ENCODE results near the gene KCNG2.
"Not testable (repeated sequence)": the region's sequence is repeated elsewhere in the genome, so short reads cannot be mapped to it uniquely, and the experiment has no call there.

KCNG2 gene

DNA sequence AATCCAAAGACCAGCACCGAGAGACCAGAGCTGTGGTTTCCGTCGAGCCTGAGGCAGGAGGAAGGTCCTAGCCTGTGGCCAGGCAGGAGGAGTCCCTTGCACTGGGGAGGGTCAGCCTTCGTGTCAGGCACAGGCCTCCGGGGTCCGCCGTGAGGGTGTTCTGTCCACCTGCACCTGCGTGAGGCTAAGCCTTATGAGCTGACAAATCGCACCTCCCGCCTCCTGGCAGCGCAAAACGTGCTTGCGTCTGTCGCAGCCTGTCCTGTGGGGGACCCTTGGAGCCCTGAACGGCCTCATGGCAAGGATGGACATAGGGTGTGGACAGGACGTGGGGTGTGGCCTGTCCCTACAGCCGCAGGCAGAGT, 73.3 kb downstream of the KCNG2 start:
- DNase-seq (ENCODE audit: low spot score): no peak

DNA sequence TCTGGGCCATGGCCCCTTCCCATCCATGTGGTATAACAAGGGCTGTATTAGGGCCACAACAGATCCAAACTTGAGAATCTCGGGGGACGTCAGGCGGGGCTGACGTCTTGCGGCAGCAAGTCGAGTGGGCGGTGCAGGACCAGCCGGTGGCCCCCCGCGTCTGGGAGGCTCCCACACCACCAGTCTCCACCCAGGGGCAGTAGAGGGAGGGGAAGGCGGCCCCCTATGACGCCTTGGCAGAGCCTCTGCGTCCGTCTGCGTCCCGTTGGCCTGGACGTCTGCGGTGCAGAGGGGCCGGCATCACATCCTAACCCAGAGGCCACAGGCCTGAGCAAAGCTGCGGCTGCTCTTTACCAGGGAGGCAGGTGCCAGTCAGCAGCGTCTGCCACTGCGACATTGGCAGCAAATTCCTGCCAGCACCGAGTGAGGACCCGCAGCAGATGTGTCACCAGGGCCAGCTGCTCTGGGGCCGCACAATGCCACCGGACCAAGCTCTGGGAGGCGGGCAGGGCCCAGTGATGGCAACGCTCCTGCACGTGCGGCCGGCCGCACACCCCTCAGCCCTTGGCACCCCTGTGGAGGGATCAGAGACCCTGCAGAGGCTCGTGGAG, 73.8 kb downstream of the KCNG2 start:
- DNase-seq (ENCODE audit: low spot score): no peak

DNA sequence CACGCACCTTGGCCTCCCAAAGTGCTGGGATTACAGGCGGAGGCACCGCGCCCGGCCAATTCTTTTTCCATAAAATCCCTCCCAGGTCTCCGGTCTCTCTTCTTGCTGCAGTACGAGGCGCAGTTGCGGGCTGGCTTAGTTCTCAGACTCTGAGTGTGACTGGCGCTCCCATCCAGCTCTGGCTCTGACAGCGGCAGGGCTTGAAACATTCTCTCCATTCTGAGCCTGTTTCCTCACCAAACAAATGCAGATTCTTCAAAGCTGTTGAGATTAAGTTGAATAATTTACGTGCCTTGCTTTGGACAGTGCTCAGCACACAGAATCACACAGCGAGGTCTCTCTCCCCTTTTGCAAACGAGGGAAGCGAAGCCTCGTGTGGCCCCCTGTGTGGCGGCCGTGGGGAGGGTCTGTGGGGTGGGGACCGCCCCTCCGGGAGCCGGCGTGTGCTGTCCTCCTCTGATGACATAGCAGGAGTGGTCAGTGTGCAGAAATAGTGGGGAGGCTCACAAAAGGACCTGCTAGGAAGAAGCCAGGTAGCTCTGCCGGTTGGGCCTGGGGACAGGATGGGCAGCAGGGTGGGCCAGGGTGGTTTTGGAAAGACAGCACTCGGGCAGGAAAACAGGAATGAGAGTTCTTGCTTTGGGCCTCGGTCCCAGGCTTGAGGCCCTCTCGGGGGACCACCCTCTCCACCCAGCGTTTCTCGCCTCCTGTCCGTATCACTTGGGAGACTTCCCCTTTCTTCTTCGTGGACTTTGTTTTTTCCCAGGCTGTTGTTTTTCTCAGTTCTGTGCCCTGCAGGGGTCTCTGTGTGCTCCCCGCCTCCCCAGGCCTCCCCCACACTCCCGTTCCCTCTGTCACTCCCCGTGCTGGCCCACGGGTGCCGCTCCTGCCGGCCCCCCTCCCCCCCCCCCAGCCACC, 75.0 kb downstream of the KCNG2 start:
- no peak for DNase-seq (ENCODE audit: low spot score)

DNA sequence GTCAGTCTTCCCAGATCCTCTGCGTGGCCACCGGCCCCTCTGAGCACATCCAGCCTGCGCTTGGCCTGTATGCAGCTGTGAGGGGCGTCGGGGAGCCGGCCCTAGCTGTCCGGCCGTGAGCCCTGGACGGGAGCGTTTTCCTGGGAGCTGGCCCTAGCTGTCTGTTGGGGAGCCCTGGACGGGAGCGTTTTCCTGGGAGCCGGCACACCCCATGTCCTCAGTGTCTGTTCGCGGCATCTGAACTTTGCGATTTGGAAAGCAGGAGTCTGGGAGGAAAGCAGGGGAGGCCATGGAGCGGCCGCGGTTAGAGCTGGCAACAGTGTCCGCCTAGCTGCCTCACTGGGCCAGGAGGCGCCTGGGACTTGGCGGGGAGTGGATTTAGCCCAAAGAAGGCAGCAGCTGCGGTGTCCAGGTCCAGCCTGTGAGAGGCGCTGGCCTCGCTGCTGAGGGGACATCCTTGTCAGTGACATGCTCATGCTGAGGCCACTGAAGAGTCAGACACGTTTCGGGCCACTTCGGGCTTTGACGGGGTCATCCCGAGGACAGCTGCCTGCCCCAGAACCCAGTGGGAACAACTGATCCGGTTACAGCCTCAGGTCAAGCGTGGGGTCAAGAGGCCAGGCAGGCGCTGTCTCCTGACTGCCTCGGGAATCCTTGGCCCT, 75.8 kb downstream of the KCNG2 start:
- DNase-seq (ENCODE audit: low spot score): peak; percentile 18

DNA sequence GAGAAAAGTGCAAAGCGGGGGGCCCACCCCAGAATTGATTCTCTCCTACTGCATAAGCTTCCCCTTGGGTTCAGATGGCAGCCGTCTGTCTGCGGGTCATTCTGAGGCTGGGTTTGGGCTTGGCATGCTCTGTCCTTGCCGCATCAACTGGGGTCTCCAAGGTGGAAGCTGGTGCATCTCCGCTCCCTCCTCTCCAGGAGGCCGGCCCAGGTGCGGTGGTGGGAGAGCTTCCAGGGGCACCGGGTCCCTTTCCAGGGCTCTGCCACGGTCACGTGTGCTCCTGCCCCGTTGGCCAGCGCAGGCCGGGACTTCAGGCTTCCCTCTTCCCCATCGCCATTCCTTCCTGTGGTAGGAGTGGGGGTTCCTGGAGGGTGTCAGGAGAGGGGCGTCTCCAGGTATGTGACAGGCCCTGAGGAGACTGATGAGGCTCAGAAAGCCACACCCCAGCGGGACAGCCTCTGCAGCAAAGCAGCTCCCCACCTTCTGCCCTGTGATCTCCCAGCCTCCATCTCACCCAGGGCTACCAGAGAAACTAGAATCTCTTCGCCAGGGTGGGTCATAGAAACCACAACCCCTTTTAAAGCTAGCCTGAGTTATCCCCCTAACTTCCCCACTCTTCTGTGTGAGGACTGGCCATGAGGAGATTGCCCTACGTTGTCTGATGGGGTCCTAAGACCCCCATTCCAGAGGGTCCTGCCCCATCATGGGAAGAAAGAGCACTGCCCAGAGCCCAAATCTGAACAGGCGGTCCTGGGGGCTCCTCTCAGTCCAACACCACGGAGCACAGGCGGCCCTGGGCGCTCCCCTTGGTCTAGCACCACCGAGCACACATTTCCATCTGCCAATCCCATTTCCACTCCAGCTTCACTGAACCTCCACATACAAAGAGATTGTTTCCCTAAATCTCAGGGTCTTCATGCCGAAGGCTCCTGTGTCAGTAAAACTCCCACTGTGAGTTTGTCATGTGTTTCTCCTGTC, 77.1 kb downstream of the KCNG2 start:
- no peak for DNase-seq (ENCODE audit: low spot score)

DNA sequence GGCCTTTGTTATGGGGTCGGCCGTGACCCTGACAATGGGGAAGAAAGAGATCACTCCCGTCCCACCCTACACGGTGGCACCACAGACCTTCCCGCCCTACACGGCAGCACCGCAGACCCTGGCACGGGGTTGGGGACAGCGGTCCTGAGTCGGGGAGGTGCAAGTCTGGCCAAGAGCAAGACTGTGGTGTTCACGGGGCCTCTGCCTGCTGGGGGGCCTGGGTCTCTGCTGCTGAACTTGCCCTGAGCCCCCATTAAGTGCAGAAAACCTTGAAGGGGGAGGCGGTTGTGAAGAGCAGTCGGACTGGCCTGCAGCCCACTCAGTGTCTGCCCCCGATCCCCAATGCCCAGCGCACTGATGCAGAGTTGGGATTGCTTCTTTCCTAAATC, 77.8 kb downstream of the KCNG2 start:
- no peak for DNase-seq (ENCODE audit: low spot score)

DNA sequence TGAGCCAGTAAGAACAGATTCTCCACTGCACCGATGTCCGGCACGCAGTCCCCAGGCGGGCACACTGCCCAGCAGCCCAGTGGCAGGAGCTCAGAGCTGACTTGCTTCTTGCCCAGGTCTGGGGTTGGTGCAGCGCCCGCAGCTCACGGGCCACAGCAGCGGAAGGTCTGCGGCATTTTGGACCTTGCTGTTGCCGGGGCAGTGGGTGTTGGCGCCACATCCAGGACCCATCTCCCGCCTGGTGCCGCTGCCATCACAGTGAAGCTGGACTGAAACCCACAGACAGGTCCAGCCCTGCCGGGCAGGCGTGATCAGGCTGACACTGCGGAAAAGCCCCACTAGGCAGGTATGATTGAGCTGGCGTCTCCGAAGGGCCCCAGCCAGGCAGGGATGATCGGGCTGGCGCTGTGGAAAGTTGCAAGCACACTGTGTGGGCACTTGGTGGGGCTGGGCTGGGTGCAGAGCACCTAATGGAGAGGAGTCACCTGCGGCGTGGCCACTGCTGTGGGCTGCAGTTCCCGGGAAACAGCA, 78.3 kb downstream of the KCNG2 start:
- no peak for DNase-seq (ENCODE audit: low spot score)

DNA sequence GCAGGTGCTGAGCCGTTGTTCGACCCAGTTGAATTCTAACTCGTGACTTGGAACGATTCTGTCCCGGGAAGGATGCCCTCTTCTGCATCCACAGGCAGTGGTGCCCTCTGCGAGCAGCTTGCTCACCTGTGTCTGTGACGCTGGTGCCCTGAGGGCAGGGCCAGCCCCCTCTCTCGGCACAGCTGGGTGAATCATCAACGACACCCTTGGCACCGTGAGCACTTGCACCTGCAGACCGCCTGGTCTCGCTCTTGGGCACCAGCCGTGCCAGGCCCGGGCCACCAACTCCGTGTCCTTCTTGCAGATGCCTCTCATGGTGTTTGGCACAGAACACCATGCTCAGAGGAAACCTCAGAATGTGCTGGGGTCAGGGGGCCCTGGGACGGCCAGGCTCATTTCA, 78.8 kb downstream of the KCNG2 start:
- DNase-seq (ENCODE audit: low spot score): no peak

DNA sequence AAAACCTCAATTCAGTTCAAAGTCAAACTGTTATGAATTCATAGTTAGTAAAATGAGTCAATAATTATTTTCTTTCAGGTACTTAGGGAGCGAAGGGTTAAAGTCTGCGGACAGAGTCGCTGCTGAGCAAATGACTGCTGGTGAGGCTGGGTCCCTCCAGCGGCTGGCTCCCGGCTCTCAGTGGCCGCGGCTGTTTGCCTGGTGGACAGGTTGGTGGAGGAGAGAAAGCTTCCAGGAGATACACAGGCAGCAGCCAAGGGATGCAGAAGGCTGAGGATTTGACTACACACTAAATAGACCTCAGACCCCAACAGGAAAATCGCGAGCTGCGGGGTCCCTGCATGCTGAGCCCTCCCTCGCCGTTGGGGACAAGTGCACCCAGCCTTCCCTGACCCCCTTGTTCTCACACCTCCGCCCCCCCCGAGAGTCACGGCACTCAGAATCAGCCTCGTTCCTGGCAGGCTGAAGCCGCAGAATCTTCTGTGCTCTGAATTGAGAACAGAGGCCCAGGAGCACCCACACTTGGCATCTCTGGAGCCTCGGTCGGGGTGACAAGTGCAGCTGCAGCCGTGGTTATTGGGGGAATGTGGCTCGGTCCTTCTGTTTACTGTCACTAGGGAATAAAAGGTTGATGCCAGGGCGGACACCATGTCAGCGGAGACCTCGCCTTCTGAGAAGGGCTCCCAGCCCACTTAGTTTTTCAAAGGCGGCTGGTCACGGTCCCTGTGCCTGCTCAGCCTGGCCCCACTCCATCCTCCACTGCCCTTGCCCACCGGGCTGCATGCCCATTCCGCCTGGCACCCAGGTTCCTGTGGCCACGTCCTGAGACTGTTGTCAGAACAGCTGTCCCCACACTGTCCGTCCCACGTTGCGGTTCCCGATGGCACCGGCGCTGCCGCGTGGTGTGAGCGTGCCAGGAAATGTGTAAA, 79.7 kb downstream of the KCNG2 start:
- DNase-seq (ENCODE audit: low spot score): no peak

DNA sequence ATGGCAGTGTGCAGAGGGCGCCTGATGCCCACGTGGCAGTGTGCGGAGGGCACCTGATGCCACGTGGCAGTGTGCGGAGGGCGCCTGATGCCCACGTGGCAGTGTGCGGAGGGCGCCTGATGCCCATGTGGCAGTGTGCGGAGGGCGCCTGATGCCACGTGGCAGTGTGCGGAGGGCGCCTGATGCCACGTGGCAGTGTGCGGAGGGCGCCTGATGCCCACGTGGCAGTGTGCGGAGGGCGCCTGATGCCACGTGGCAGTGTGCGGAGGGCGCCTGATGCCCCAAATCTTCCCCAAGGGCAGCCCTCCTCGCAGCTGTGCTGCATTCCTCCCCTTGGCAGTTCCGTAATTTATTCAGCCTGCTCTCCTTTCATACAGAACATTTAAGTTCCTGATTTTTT, 80.5 kb downstream of the KCNG2 start:
- DNase-seq (ENCODE audit: low spot score): not testable (repeated sequence)

DNA sequence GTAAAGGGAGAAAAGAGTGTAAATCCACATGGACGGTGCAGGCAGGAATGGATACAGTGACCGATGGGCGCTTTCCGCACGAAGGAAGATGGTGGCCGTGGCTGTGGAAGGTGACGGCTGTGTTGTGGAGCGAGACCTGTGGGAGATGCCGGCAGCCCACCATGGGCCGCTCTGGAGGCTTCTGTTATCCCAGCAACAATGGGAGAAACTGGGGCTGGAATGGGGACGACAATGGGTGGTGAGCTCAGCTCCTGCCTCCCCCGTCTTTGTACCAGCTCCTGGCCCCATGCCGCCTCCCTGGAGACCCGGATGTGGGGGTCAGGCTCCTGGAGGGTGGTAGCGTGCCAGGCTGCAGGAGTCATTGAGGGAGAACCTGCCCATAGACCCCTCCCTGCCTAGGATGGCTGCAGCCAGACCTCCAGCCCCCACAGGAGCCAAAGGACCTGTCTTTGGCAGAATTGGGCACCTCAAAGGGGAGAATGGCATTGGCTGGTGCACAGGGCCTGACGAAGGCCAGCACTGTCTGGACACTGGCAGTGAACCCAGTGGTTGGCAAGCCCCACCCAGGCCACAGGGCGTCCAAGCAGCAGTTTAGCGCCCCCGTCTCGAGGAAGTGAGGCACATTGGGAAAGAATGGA, 81.1 kb downstream of the KCNG2 start:
- DNase-seq (ENCODE audit: low spot score): no peak

DNA sequence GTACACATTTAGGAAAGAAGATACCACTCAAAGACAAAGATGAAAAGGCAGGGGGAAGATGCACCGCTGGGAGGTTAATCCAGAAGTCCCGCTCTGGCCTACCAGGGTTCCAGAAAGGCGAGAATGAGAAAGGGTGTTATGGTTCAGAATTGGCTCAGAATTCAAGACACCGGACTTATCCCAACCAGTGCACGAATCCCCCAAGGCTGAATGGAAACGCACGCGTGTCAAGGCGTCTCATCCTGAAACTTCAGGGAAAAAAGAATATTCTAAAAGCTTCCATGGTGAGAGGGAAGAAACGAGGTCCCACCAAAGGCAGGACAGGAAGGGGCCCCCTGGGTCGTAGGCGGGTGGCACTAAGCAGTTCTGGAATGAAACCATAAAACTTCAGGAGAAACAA, 81.8 kb downstream of the KCNG2 start:
- DNase-seq (ENCODE audit: low spot score): no peak

DNA sequence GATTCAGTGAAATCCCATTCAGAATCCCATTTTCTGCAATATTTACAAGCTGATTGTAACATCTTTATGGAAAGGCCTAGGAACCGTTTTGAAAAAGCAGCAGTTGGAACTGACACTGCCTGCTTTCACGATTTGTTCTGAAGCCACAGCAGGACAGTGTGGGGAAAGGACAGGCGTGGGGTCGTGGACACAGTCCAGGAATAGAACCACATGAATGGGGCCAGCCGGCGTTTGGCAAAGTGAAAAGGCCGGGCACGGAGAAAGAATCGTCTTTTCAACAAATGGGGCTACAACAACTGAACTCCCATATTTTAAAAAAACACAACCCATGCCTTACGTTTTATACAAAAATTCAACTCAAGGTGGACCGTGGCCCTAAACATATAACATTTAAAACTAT, 84.0 kb downstream of the KCNG2 start:
- no peak for DNase-seq (ENCODE audit: low spot score)

DNA sequence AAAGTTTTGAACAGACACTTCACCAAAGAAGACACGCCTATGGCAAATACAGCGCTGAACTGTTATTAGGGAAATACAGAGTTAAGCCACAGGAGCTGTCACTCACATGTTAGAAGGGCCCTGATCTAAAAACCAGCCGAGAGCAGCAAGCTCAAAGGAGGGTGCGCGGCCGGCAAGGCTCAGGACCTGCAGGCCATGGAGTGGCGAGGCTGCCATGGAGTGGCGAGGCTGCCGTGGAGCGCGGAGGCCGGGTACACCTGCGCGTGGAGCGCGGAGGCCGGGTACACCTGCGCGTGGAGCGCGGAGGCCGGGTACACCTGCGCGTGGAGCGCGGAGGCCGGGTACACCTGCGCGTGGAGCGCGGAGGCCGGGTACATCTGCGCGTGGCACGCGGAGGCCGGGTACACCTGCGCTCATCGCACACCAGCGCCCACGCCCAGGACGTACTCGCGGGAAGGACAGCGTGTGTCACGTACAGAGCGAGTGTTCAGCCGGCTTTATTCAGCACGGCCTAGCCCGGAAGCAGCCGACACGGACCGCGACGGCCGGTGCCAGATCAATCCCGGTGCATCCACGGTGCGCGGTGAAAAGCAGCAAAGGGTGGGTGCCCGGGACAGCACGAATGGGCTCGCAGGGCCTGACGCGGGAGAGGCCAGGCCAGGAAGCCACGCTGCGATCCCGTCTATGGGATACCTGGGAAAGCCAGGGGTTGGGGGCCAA, 84.9 kb downstream of the KCNG2 start:
- no peak for DNase-seq (ENCODE audit: low spot score)

DNA sequence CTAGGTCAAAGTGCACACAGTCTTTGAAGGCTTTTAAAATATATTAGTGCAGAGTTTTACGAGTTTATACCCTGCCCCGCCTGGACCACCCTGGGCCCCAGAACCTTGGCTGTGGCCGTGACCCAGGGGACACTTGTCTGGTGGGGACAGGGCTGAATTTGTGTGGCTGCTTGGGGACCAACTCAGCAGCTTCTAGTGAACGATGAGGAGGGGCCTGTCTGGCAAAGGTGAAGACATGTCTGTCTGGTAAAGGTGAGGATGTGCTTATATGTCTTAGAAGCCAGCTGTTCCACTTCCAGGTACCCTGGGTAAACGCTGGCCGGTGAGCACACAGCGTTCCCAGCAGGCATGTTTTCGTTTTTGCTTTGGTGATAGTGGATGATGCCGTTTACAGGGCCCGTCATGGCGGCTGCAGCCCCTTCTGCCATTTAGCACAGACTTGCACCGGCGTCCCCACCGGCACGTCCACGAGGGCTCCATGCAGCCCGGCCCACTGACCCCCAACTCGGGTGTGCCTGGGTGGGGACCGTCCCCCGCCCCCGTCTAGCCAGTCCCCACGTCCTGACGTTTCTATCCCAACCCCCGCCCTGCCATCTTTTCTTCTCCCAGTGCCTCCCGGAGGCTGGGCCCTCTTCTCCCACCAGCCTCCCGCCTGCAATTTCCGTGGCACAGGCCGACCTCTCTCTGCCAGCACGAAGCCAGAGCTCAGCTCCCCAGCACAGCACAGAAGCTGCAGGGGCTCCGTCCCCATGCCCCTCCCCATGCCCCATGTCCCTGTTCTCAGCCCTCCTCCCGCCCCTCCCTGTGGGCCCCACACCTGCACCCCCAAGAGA, 85.9 kb downstream of the KCNG2 start:
- no peak for DNase-seq (ENCODE audit: low spot score)

DNA sequence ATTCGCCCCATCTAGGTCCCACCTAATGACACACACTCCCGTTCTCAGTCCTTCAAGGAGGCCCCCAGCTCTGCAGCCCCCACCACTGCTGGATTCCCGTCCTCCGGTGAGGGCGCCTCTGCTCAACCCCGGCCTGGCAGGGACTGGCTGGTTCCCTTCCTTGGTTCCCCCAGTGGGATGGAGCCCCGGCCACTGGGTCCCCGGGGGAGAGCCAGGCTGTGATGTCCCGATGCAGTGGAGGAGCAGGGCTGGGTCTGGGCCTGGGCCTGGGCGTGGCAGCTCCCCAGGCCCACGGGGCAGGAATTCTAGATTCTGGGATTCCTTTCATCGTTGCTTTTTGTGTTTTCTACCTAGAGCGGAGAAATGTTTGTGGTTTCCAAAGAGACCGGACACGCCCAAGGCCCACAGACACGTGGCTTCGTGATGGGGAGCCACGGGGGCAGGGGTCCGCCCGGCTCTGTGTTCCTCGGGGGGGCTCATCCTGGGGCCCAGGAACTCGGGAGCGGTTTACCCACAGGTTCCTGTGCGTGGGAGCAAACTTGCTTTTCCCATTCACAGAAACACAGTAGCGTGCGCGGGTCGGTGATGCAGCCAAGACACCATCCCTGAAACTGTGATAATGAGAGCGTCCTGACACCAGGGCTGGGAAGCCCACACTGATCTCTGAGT, 86.7 kb downstream of the KCNG2 start:
- DNase-seq (ENCODE audit: low spot score): peak; percentile 7

DNA sequence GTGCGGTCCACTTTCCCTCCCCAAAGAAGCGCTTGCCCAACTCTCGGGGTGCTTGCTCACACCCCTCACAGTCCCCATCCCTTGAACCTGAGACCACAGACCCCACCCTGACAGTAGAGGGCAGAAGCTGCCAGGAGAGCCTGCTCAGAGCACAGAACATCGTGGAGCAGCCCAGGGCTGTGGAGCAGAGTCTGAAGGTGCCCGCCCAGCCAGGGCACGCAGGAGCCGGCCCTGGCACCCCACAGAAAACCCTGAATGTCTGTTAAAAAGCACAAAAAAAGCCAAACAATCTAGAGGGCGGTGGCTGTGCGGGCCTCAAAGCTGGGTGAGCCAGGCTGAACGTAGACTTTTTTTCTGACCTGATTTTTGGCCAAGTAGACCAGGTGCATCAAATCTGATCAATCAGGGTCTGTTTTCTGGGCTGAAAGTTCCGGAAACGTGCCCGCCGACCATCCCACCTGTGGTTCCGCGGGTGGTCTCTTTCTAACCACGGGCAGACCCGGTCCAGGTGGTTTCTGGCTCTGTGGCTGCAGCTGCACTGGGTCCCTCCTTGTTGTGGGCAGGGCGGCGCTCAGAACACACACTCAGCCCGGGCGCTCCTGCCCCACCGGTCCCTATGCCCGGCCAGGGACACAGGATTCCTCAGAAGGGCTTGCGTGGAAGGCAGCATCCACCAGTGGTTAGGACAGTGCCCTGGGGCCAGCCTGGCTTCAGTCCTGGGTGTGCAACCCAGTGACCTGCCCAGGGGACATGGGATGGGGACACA, 87.4 kb downstream of the KCNG2 start:
- no peak for DNase-seq (ENCODE audit: low spot score)

All from GM03348 (cell line).